ENCODE measurements around the gene MKS1. TPM values are rescaled to one million over a fixed set of nuclear protein-coding genes. Genes with fewer than 3 reads are reported as not detected.

MKS1 gene
- total and polyA plus RNA-seq, 2 donors (not counting 3 experiments of a cell fraction or from before 2014, with no cell fraction given): 12.2 to 13.2 TPM

GRCh38 chr17:58161566-58161965 lies 57.5 kb downstream of the MKS1 start:
- H3K36me3 ChIP-seq (ENCODE audit: control insufficient read depth in 2 of 2, extremely low read depth in 1 of 2, insufficient read depth in 2 of 2, low read length in 2 of 2): no peaks in the 10 kb centered on the region
- no peak overlapping the region for H3K27ac ChIP-seq (ENCODE audit: insufficient read depth, low read depth, low read length)
- TF ChIP-seq POLR2A (IDR thresholded peaks at IDR 0.05; ENCODE audit: low read depth, low read length): no peak
- TF ChIP-seq EZH2 (IDR thresholded peaks at IDR 0.05; ENCODE audit: borderline replicate concordance, low read depth, low read length, severe bottlenecking): no peak
- no peak for TF ChIP-seq JUN (IDR thresholded peaks at IDR 0.05; ENCODE audit: borderline replicate concordance, insufficient read depth, insufficient read length, low read depth)
- TF ChIP-seq MAX (IDR thresholded peaks at IDR 0.05; ENCODE audit: insufficient read depth, insufficient read length): no peak
- no peak for TF ChIP-seq GATA2 (IDR thresholded peaks at IDR 0.05; ENCODE audit: insufficient read depth, insufficient read length, low read depth, low read length)
- TF ChIP-seq POLR2AphosphoS5 (IDR thresholded peaks at IDR 0.05; ENCODE audit: insufficient read depth, low read depth, low read length): no peak
- no peak for TF ChIP-seq CTCF (IDR thresholded peaks at IDR 0.05; ENCODE audit: extremely low read depth in 1 of 2, insufficient read depth in 1 of 2, low read depth in 1 of 2, low read length in 2 of 2)
- TF ChIP-seq MYC (IDR thresholded peaks at IDR 0.05; ENCODE audit: low read depth, low read length): no peak
- TF ChIP-seq FOS (IDR thresholded peaks at IDR 0.05; ENCODE audit: borderline replicate concordance, insufficient read depth, low read length): no peak
- CTCF ChIA-PET: no interaction called here
- H3K9ac ChIP-seq (replicated peaks; ENCODE audit: extremely low read depth, insufficient read depth, low read length): no peak overlapping the region
- H3K9me1 ChIP-seq (replicated peaks; ENCODE audit: control insufficient read depth, extremely low read depth, insufficient read depth, low read length): no peaks in the 10 kb centered on the region
- intact Hi-C loops (cut with micrococcal nuclease) (no loop called here), dilution Hi-C loops (cut with MboI; ENCODE audit: extremely low pct_ligation_motif_present, low sequenced_read_pairs) (no loop called here)
- POLR2A ChIA-PET: interaction anchor here (0.6 kb wide), 1 partner anchor 78 kb away, joined by 3 read pairs; no protein-coding TSS in a partner anchor
- H3K4me1 ChIP-seq (ENCODE audit: control insufficient read depth, extremely low read depth, insufficient read depth, low read length): no peaks in the 10 kb centered on the region
- H3K79me2 ChIP-seq (ENCODE audit: control insufficient read depth, insufficient read depth, low read length): no peaks in the 10 kb centered on the region
- no peaks in the 10 kb centered on the region for H3K9me3 ChIP-seq (replicated peaks; ENCODE audit: control insufficient read depth, insufficient read depth, low read length)
- H2AFZ ChIP-seq (ENCODE audit: low read depth, low read length): no peak overlapping the region
- H3K4me3 ChIP-seq (replicated peaks in 1 of 3; ENCODE audit: insufficient read depth in 1 of 3, low read depth in 1 of 3, low read length in 3 of 3): no peak overlapping the region
- DNase-seq (ENCODE audit: low read depth, low spot score) (no peak), FAIRE-seq (no peak)
- H3K4me2 ChIP-seq (ENCODE audit: insufficient read depth, low read length): no peak overlapping the region
- no peaks in the 10 kb centered on the region for H4K20me1 ChIP-seq (replicated peaks; ENCODE audit: control insufficient read depth, extremely low read depth, insufficient read depth, low read length)
- BruUV-seq (replicated peaks): no TSS peak
- peaks cover 22 to 38% of the 10 kb centered on the region in 2 experiments for H3K27me3 ChIP-seq (ENCODE audit: control insufficient read depth in 2 of 2, insufficient read depth in 2 of 2, low read length in 2 of 2)
